GM23338 (cell line): ENCODE results near the gene TEX29. TPM values are rescaled to one million over a fixed set of nuclear protein-coding genes. Genes with fewer than 3 reads are reported as not detected.

Source experiments
- ATAC-seq: fragments of 200-7000 bp; cut with Tn5 transposase; 3 replicates; pipeline ENCODE4 v1.9.1; 2020
- DNase-seq: peaks from one replicate; pipeline ENCODE4 v3.0.0-alpha.2; 2015; ENCODE audit warnings: low spot score
- H2AFZ ChIP-seq: fragments of 200-600 bp; sonication (generic); 2 replicates; pipeline ENCODE4 v1.8.0; 2016; ENCODE audit warnings: antibody characterized with exemption, mild to moderate bottlenecking, moderate library complexity
- H3F3A ChIP-seq: fragments of 200-600 bp; sonication (generic); replicated peaks from 2 replicates; pipeline ENCODE4 v1.8.0; 2017; ENCODE audit warnings: antibody characterized with exemption, mixed run types, low read depth
- H3K27ac ChIP-seq: fragments of 200-600 bp; sonication (generic); 2 replicates; pipeline ENCODE4 v1.6.1; 2016; ENCODE audit warnings: low read depth
- H3K27me3 ChIP-seq: fragments of 200-600 bp; sonication (generic); 2 replicates; pipeline ENCODE4 v1.8.0; 2016; ENCODE audit warnings: mild to moderate bottlenecking, mixed run types, moderate library complexity; ENCODE audit not compliant: insufficient read depth
- H3K36me3 ChIP-seq: fragments of 200-600 bp; sonication (generic); 2 replicates; pipeline ENCODE4 v1.8.0; 2016; ENCODE audit warnings: mild to moderate bottlenecking; ENCODE audit not compliant: insufficient read depth
- H3K4me1 ChIP-seq: fragments of 200-600 bp; sonication (generic); 2 replicates; pipeline ENCODE4 v1.8.0; 2016; ENCODE audit warnings: mild to moderate bottlenecking, moderate library complexity; ENCODE audit not compliant: insufficient read depth
- H3K4me2 ChIP-seq: fragments of 200-600 bp; sonication (generic); 2 replicates; pipeline ENCODE4 v1.7.1; 2017; ENCODE audit warnings: mixed run types
- H3K4me3 ChIP-seq: fragments of 200-600 bp; sonication (generic); 2 replicates; pipeline ENCODE4 v1.6.1; 2016; ENCODE audit warnings: mixed run types
- H3K79me2 ChIP-seq: fragments of 200-600 bp; sonication (generic); replicated peaks from 2 replicates; pipeline ENCODE4 v1.8.0; 2017; ENCODE audit warnings: mild to moderate bottlenecking; ENCODE audit not compliant: insufficient read depth
- H3K9me2 ChIP-seq: fragments of 200-600 bp; sonication (generic); 2 replicates; pipeline ENCODE4 v1.8.0; 2017; ENCODE audit not compliant: insufficient read depth
- H4K20me1 ChIP-seq: fragments of 200-600 bp; sonication (generic); replicated peaks from 2 replicates; pipeline ENCODE4 v1.8.0; 2017; ENCODE audit warnings: mild to moderate bottlenecking; ENCODE audit not compliant: insufficient read depth
- H3K27ac Mint-ChIP-seq: 2 replicates; pipeline ENCODE4 v1.8.0; 2020; ENCODE audit warnings: inconsistent platforms, mild to moderate bottlenecking, moderate library complexity, mixed read lengths
- H3K27me3 Mint-ChIP-seq: 3 replicates; pipeline ENCODE4 v1.8.0; 2022; ENCODE audit warnings: low read depth, mild to moderate bottlenecking, moderate library complexity, mixed read lengths, inconsistent platforms; ENCODE audit not compliant: insufficient read depth, poor library complexity
- H3K36me3 Mint-ChIP-seq: 3 replicates; pipeline ENCODE4 v1.8.0; 2021; ENCODE audit warnings: low read depth, mild to moderate bottlenecking, inconsistent platforms, moderate library complexity, mixed read lengths
- H3K4me1 Mint-ChIP-seq: 3 replicates; pipeline ENCODE4 v1.8.0; 2020; ENCODE audit warnings: mild to moderate bottlenecking, inconsistent platforms, mixed read lengths
- H3K4me3 Mint-ChIP-seq: 3 replicates; pipeline ENCODE4 v1.8.0; 2021; ENCODE audit warnings: moderate library complexity, mild to moderate bottlenecking, inconsistent platforms, mixed read lengths
- H3K9me3 Mint-ChIP-seq: 3 replicates; pipeline ENCODE4 v1.8.0; 2020; ENCODE audit warnings: moderate library complexity, mild to moderate bottlenecking, inconsistent platforms, mixed read lengths
- CREB1 ChIP-seq: fragments of 250-450 bp; sonication (Bioruptor Pico); IDR thresholded peaks from 2 replicates; pipeline ENCODE4 v1.5.0; 2020; ENCODE audit warnings: low read depth, mild to moderate bottlenecking, moderate library complexity
- CTCF ChIP-seq, 2 experiments: fragments of 200-600 bp in 1 of 2; sonication (generic) in 1 of 2; conservative IDR thresholded peaks; 2 replicates each; pipeline versions ENCODE4 v1.5.1 to v1.6.1; 2016 to 2017; ENCODE audit warnings: antibody characterized with exemption in 2 of 2, low read depth in 2 of 2, mild to moderate bottlenecking in 2 of 2, moderate library complexity in 1 of 2
- EZH2 ChIP-seq: fragments of 200-600 bp; sonication (generic); IDR thresholded peaks from one replicate; pipeline ENCODE4 v1.8.0; 2017; ENCODE audit warnings: antibody characterized with exemption, mild to moderate bottlenecking, low read depth; ENCODE audit not compliant: unreplicated experiment
- JUNB ChIP-seq: IDR thresholded peaks from one replicate; pipeline ENCODE4 v1.6.1; 2016; ENCODE audit warnings: antibody characterized with exemption; ENCODE audit not compliant: unreplicated experiment
- NANOG ChIP-seq: IDR thresholded peaks from 2 replicates; pipeline ENCODE4 v1.6.1; 2016; ENCODE audit warnings: antibody characterized with exemption, borderline replicate concordance
- POLR2AphosphoS5 ChIP-seq: IDR thresholded peaks from 2 replicates; pipeline ENCODE4 v1.6.1; 2016; ENCODE audit warnings: antibody characterized with exemption, low read depth
- STAT1 ChIP-seq: IDR thresholded peaks from one replicate; pipeline ENCODE4 v1.6.1; 2016; ENCODE audit warnings: antibody characterized with exemption; ENCODE audit not compliant: unreplicated experiment
- ZNF114 ChIP-seq: fragments of 250-450 bp; sonication (Bioruptor Pico); IDR thresholded peaks from 2 replicates; pipeline ENCODE4 v1.5.0; 2020; ENCODE audit warnings: mild to moderate bottlenecking, moderate library complexity
- ZNF331 ChIP-seq: fragments of 250-450 bp; sonication (Bioruptor Pico); IDR thresholded peaks from 2 replicates; pipeline ENCODE4 v1.5.0; 2020; ENCODE audit warnings: low read depth, mild to moderate bottlenecking, moderate library complexity
- ZNF462 ChIP-seq: fragments of 250-450 bp; sonication (Bioruptor Pico); IDR thresholded peaks from 2 replicates; pipeline ENCODE4 v1.5.0; 2020; ENCODE audit warnings: mild to moderate bottlenecking, moderate library complexity
- polyA plus RNA-seq: library from polyadenylated mRNA; unstranded; fragments of >200 nt; fragmentation: Nextera tagmentation; extraction: Ambion mirVana; gene quantifications from 2 replicates; pipeline ENCODE4 v1.2.1, GENCODE V29; 2016
- total RNA-seq: library from RNA; depleted of rRNA; stranded (reverse); fragments of >200 nt; shearing (Covaris generic); gene quantifications from 2 replicates; pipeline ENCODE4 v1.2.3, GENCODE V29; 2014

The TEX29 gene
- total and polyA plus RNA-seq, 2 experiments from 2014 or later: 0.31 TPM; not detected in 1

- TF ChIP-seq ZNF462 (no peak), ZNF114 (no peak), EZH2 (no peak), CTCF (conservative IDR thresholded peaks at IDR 0.05; ENCODE audit: low read depth in 2 of 2) (no peak), ZNF331 (CRISPR knock-in tag) (no peak), NANOG (no peak), POLR2AphosphoS5 (no peak)
These were observed 45.1 kb upstream of the TEX29 start (continued) for GRCh38 chr13:111275382-111275781.

GRCh38 chr13:111275995-111276618 lies 44.3 kb upstream of the TEX29 start:
- Histone ChIP-seq H4K20me1 (no peaks in the 10 kb centered on the region), H3K4me3 (no peak overlapping the region), H3K27ac (no peak overlapping the region), H3K36me3 (peaks cover 22% of the 10 kb centered on the region), H3K27me3 (no peaks in the 10 kb centered on the region), H3K4me1 (no peaks in the 10 kb centered on the region), H3K4me2 (no peak overlapping the region), H3K79me2 (0 out of 2 replicates have a peak, but pooled peaks cover 6% of the 10 kb centered on the region), H3K9me2 (no peaks in the 10 kb centered on the region), H3F3A (no peaks in the 10 kb centered on the region), H2AFZ (no peak overlapping the region)
- no peak overlapping the region for H3K27ac Mint-ChIP-seq
- DNase-seq (no peak), ATAC-seq (no peak)
- H3K36me3 Mint-ChIP-seq: peaks cover 31% of the 10 kb centered on the region
- H3K27me3 Mint-ChIP-seq: no peaks in the 10 kb centered on the region
- no peaks in the 10 kb centered on the region for H3K9me3 Mint-ChIP-seq
- H3K4me3 Mint-ChIP-seq: no peak overlapping the region
- H3K4me1 Mint-ChIP-seq: no peaks in the 10 kb centered on the region
- no peak for TF ChIP-seq JUNB
- no peak for TF ChIP-seq STAT1
- TF ChIP-seq ZNF331 (CRISPR knock-in tag): no peak
- no peak for TF ChIP-seq NANOG
- TF ChIP-seq CREB1: no peak
